Pons (tissue), 1 donor: ENCODE results near the gene LAMA5.

Source experiments
- DNase-seq: peaks from one replicate; pipeline ENCODE4 v3.0.0-alpha.2; 2016; ENCODE audit warnings: low spot score

Gene LAMA5

DNA sequence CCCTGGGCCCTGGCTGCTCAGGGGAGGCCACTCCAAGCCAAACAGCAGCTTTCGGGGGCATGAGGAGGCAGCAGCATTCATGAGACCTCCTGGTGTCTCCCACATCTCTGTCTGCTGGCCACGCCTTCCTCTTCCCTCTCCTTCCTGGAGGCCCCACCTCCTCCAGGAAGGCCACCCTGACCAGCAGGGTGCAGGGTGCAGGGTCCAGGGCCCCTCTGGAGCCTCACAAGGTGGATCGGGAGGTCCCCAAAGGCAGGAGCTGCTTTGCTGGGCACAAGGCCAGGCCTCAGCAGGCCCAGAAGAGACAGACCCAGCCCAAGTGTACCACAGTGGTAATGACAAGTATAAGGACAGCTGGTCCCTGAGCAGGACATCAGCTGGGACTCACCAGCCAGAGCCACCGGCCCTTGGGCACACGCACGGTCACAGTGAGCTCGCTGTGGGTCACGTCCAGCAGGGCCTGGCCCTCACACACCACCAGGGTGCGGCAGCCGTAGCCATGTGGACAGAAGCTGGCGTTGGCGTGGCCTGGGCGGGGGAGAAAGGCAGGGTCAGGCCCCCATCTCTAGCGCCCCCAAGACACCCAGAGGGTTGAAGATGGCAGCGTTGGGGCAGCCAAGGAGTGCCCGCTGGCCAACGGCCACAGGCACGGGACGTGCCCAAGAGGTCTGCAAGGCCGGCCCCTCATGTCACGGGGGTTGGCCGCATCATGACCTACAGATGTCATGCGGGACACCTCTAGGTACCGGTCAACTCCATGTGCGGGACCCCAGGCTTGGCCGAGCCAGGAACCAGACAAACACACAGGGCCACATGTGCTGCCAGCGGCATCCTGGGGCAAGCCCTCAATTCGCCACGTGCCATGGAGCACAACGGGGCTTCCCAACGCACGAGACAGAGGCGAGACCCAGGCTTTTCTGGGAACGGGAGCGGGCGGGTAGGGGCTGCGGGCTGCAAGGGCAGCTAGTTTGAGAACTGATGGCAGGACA is 37.4 kb downstream of the LAMA5 start:
- no peak for DNase-seq

DNA sequence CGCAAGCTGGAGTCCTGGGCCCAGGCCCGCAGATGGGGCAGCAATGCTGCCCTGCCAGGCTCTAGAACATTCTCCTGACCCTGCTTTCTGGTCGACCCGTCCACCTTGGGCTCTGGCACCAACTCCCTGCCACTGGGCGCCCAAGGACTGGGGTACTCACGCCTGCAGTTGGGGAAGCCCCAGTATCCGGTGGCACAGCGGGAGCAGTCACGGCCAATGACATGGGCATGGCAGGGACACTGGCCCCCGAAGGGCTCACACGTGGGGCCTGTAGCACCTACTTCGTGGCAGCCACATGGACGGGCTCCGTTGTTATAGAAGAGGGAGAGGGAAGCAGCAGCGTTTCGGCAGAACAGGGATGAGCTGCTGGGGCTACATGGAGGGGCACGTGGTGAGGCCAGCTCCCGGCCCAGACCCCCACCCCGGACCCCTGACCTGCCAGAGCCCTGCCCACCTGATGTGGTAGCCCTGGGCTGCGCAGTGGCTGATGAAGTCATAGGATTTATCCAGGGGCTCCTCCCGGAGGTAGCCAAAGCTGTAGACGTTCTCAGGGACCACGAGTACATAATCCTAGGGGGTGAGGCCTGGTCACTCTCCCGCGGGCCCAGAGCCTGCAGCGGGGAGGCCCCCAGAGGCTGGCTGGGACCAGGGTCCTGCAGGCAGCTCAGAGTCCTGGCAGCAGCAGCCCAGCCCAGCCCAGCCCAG is 38.3 kb downstream of the LAMA5 start:
- no peak for DNase-seq

DNA sequence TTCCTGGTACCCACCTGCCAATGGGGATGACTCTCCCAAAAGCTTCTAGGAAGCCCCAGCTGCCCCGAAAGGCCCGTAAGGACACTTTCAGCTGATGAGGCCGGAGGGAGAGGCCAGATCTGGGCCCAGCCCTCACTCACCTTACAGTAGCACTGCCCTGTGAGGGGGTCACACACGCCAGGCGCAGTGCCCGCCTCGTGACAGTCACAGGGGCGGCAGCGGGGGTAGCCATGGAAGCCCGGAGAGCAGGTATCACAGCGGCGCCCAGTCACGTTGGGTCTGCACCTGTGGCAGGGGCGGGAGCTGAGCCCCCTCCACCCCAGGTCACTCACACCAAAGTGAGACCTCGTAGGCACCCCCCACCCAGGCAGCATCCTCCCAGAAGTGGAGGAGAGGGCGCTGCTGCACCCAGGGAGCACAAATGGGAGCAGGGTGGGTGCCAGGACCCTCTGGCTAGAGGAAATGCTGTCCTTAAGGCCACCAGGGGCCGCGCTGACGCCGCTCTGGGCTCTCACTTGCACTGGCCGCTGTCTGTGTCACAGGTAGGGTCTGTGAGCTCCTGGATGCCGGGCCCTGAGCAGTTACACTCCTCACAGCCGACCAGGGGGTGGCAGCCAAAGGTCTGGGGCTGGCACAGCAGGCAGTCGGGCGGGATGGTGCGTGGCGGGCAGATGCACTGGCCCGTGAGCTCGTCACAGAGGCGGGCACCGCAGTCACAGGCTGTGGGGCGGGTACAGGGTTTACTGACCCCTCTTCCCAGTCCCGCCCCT is 39.2 kb downstream of the LAMA5 start:
- DNase-seq, result no peak

DNA sequence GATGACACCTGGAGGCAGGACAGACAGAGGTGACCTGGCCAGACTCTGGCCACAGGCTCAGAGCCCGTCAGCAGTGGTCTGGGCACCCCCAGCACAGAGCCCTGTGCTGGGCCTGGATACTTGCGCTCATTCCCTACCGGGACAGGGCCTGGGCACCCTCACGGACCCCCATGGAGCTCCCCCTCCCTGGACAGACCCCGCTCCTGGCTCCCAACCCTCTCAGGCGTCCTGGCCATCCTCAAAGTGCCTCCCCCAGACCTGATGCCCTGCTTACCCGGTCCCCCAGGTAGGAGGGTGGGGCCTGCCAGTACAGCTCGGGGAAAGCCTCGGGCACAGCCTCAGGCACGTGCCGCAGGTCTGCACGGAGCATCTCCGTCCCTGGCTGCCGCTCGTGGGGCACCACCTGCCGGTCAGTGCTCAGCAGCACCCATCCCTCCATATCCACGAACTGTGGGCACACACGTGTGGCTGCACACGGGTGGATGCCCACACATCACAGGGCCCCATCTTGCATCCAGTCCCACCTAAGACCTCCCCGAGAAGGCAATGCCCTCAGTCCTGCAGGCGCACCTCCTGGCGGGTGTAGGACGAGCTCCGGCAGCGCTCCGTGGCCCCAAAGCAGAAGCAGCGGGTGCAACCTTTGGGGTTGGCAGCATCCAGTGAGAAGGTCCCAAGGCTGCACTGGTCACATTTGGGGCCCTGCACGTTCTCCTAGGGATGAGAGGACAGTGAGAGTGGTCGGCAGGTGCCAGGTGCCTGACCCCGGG is 40.0 kb downstream of the LAMA5 start:
- DNase-seq, result no peak

DNA sequence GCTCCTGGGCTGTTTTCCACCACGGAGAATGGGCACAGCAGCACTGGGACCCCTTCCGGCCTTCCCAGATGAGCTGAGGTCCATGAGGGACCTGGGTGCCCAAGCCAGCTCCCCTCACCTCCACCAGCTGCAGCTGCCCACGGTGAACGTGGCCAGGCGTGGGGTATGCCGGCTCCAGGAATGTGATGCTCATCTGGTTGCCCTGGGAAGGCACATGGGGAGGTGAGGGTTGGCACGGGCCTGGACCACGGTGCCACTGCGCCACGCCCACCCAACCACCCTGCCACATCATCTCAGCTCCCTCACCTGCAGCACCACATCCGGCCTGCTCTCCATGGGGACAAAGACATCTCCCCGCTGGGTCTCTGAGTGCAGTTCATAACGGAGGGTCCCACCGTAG is 40.6 kb downstream of the LAMA5 start:
- DNase-seq, result no peak

DNA sequence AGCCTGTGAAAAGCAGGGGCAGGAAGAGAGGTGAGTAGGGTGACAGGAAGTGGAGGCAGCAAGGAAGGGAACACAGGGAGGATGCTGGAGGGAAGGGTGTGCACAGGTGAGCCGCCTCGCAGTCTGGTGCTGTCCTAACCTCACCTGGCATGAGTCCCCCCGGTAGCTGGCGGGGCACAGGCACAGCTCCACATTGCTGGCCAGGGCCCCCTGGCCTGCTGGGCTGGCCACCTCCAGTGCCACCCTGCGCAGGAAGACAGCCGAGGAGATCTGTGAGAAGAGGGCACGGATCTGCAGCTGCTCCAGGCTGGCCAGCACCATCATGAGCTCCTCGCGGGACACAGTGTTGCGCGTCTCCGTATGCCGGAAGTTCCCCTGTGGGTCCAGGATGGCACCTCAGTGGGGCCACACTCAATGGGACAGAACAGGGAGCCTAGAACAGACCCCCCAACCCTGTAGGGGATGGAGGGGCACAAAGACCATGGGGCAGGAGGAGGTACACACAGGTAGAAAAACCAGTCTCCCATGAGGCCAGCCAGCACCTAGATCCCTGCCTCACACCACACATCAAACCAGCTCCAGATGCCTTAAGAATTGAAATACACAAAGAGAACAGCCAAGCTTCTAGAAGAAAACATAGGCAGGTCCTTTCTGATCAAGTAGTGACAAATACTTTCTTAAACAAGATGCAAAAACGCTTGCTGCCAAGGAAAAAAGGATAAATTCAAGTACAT is 41.8 kb downstream of the LAMA5 start:
- DNase-seq, result no peak

DNA sequence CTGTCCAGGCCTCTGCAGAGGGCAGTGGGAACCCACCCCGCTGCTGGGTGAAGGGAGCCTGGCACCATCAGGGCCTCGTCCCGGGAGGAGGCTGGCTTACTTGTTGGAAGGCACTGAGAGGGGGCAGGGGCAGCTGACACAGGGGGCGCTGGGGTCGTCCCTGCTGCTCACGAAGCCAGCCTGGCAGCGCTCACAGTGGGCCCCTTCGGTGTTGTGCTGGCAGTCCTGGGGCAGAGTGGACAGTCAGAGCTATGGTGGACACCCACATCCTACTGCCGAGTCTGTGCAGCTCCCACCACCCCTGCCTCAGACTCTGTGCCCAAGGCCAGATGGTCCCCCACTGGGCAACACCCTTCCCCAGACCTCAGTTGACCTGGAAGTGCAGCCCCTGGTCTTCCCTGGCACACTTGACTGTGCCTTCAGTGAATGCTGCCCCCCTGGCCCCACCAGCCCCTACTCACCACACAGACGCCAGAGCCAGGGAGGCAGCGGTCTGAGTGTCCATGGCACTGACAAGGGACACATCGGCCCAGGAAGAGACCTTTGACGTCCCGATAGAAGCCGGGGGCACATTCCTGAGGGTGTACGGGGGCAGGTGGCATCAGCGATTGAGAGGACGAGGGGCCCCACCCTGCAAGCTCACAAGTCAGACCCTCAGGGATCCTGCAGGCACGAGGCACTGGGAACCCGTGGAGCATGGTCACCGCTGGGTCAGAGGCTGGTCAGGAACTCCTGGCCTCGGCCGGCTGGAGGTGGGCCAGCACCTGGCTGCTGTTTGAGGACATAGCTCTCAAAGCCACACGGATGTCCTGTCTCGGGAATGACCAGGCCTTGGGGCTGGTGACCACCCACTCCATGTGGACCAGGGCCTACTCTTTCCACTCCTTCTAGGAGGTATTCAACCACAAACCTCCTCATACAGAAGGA is 42.9 kb downstream of the LAMA5 start:
- no peak for DNase-seq

DNA sequence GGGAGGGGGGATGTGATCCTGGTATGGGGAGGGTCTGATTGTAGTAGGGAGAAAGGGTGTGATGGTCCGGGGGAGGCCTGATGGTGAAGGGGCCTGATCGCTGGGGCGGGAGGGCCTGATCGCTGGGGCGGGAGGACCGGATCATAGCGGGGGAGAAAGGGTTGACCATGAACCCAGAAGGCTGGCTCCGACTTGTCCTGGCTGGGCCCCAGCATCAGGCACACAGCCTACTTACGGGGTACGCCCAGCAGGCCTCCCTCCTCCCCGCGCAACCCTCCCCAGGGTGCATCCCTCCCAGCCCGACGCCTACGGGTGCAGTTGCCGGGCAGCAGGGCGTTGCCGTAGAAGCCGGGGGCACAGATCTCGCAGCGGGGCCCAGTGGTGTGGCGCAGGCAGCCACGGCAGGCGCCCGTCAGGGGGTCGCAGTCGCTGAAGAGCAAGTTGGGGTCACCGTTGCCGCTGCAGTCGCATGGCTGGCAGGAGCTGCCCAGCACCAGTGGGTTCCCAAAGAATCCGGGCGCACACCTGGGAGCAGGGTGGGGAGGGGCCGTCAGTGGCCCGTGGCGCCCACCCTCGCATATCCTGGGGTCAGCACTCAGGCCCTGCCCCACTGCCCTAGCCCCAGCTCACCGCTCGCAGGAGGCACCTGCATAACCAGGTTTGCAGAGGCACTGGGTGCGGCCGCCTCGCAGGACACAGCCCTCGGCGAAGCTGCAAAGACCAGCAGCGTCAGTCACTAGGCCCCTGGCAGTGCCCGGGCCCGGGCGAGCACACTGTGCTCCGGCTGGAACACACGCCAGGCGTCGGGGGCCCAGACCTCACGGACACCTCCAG is 43.7 kb downstream of the LAMA5 start:
- no peak for DNase-seq

DNA sequence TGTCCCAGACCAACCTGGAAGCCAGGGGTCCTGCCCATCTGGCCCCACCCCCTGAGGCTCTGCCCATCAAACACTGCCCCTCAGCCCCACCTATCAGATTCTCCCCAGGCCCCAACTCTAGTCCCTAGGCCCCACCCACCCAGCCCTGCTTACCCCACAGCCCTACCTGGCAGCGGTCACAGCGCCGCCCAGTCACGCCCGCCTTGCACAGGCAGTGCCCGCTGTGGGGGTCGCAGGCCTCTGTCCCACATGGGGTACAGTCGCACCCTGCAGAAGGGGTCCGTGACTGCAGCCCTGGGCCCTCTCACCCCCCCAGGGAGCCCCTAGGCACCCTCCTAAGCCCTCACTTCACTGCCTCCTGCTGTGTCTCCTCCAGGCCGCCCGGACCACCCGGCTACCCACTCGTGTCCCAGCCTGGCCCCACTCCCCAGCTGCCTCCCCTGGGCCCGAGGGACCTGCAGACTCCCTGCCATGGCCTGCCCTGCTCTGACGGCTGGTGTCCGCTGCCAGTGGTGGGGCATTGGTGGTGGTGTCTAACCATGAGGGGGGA is 44.5 kb downstream of the LAMA5 start:
- no peak for DNase-seq

DNA sequence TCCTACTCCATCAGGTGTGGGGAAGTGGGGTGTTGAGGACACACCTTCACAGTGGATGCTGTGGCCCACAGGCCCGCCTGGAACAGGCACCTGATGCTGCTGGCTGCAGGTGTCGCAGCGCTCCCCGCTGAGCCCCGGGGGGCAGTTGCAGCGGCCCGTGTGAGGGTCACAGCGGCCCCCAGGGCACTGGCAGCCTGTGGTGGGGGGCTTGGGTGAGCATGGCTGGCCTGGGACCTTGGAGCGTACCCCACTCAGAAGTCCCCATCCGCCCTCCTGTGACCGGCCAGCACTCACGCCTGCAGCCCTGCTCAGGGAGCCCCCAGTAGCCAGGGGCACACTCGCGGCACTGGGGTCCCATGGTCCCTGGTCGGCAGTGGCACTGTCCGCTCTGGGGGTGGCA is 45.1 kb downstream of the LAMA5 start:
- DNase-seq, result no peak

DNA sequence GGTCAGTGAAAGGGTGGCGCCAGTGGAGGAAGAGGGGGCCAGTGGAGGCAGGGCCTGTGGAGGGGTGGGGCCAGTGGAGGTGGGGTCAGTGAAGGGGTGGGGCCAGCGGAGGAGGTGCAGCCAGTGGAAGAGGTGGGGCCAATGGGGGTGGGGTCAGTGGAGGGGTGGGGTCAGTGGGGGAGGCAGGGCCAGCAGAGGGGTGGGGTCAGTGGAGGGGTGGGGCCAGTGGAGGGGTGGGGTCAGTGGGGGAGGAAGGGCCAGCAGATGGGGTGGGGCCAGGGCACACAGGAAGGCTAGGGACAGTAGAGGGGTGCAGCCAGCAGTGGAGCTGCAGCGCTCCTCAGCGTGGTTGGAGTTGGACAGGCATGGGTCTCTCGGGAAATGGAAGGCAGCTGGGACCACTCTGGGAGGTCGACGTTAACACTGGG is 45.6 kb downstream of the LAMA5 start:
- no peak for DNase-seq

DNA sequence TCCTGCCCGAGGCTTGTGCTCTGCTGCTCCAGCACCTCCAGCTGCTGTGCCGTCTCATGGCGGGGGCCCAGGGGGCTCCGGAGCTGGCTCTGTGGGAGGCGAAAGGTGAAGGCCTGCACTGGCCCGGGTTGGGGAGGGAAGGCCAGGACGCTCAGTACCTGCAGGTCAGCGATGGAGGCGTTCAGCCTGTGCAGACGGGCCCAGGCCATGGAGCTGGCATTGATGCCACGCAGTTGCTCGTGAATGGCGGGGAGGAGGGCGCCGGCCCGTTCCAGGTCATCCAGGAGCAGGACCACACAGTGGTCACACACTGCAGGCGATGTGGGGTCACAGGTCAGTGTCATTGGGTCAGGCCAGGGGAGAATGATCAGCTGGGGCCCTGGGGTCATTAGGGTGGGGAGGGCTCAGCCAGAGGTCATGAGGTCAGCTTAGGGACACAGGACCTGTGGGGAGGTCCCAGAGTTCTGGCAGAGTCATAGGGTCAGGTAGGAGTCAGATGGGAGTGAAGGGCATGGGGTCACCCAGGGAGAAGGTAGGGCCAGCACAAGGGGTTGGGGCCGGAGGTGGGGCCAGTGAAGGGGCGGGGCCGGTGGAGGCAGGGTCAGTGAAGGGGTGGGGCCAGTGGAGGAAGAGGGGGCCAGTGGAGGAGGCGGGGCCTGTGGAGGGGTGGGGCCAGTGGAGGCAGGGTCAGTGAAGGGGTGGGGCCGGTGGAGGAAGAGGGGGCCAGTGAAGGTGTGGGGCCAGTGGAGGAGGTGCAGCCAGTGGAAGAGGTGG is 46.3 kb downstream of the LAMA5 start:
- no peak for DNase-seq

DNA sequence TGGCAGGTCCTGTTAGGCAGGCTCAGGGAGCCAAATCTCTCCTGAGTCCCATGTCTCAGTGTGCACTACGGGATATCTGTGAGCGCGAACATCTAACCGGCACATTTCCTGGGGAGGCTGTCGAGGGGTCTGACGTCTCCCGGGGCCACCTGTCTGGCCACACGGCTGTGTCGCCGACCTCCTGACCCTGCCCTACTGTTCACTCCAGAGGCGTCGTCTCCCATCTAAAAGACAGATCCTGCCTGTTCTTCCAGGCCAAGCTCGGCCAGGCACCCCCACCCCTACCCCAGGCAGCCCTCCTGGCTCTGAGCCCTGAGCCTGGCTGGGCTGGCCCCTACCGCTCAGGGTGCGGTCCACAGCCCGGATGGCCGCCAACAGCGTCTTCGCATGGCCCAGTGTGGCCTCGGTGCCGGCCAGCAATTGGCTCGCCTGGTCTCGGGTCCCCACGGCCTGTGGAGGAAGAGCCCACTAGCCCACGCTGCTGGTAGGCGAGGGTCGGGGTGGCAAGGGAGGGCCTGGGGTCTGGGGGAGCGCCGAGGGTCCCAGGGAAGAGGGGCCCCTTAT is 47.7 kb downstream of the LAMA5 start:
- DNase-seq, result no peak

DNA sequence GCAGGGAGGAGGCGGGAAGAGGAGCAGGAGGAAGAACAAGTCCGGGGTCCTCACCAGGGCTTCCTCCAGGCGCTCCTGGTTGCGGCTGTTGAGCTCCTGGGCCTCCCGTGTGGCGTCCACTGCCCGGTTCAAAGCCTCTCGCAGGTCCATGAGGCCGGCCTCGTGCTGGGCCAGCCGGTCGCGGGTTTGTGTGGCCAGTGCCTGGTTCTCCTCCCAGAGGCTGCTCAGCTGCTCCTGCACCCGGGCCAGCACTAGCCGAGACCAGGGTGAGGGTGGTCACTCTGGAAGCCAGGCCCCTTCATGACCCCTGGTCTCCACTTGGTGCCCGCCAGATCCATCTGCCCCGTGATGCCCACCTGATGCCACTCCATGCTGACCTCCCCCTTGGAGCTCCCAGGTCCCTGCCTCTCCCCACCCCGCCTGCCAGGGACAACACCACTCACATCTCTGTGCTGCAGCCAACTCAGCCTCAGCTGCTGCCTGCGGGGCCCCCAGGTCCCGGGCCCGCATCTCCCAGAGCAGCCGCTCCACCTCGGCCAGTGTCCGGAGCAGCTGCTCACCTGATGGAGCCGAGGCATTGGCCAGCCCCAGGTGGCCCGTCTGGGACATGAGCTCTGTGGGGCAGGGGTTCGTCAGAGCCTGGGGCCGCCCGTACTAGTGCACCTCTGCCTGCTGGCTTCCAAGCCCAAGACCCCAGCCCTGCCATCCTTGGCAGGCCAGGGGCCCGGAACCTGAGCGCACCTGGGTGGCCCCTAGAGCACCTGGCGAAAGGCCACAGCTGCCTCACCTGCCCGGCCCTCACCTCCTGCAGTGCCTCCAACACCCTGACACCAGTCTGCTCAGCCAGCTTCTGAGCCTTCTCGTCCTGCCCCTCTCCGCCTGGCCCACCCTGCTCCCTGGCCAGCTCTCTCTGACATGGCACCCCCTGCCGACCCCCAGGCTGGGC is 48.4 kb downstream of the LAMA5 start:
- DNase-seq, result no peak

DNA sequence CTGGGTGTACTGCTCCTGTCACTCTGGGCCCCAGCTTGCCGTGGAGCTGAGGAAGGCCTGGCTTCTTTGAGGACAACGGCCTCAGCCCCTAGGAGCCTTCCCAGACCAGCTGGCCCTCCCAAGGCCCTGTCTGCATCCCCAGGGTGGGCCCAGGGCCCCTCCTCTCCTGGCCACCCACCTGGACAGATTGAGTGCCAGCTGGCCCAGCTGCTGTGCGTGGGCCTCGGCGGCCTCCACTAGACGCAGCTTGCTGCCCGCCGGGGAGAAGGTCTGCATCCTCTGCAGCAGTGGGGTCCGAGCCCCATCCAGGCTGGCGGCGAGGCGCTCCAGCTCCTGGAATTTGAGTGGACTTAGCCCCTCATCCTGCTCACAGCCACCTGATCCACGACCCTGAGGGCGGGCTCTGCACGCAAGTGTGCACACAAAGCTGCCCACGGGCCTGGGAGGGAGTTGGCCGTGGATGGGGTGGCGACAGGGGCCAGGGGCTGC is 49.9 kb downstream of the LAMA5 start:
- no peak for DNase-seq
